H1 (cell line): Measurements from ENCODE around the gene CYREN. TPM values are rescaled to one million over a fixed set of nuclear protein-coding genes. Genes with fewer than 3 reads are reported as not detected.

Source experiments
- CTCF ChIA-PET: fragments of 300-600 bp; sonication (Branson Sonifier 250); formaldehyde crosslinking; loops from one replicate; lab custom pipeline; 2021; ENCODE audit not compliant: partially characterized antibody; lab: Charles Lee
- POLR2A ChIA-PET: fragments of 300-600 bp; sonication (Branson Sonifier 250); formaldehyde crosslinking; loops from one replicate; lab custom pipeline; 2021; ENCODE audit warnings: inconsistent platforms; ENCODE audit not compliant: partially characterized antibody; lab: Charles Lee
- DNase-seq, 2 experiments: peaks; one replicate each; pipeline versions ENCODE4 v3.0.0 to v3.0.0-alpha.2; 2010 to 2022; ENCODE audit warnings: low spot score in 2 of 2, low read depth in 1 of 2, mixed read lengths in 1 of 2
- FAIRE-seq: peaks from 2 replicates; lab custom pipeline; 2011; peaks lifted over from hg19 to GRCh38; lab: Jason Lieb, UNC
- H2AFZ ChIP-seq: 2 replicates; pipeline ENCODE4 v1.8.1; 2012; ENCODE audit warnings: low read length, inconsistent platforms
- H2AK5ac ChIP-seq: 2 replicates; pipeline ENCODE4 v1.6.1; 2013; ENCODE audit warnings: low read depth, low read length
- H2BK120ac ChIP-seq: replicated peaks from 2 replicates; pipeline ENCODE3; 2013; ENCODE audit warnings: low read depth, low read length, inconsistent platforms
- H2BK12ac ChIP-seq: 2 replicates; pipeline ENCODE4 v1.6.1; 2013; ENCODE audit warnings: low read depth, low read length
- H2BK15ac ChIP-seq: 2 replicates; pipeline ENCODE4 v1.6.1; 2013; ENCODE audit warnings: low read length
- H2BK20ac ChIP-seq: 2 replicates; pipeline ENCODE4 v1.6.1; 2013; ENCODE audit warnings: low read length
- H2BK5ac ChIP-seq: 2 replicates; pipeline ENCODE4 v1.6.1; 2013; ENCODE audit warnings: low read depth, low read length
- H3K14ac ChIP-seq: 2 replicates; pipeline ENCODE4 v1.6.1; 2013; ENCODE audit warnings: inconsistent platforms; ENCODE audit not compliant: insufficient read length
- H3K18ac ChIP-seq: 2 replicates; pipeline ENCODE4 v1.6.1; 2013; ENCODE audit warnings: low read length; ENCODE audit errors: extremely low read depth
- H3K23ac ChIP-seq: 2 replicates; pipeline ENCODE4 v1.6.1; 2013; ENCODE audit warnings: inconsistent platforms; ENCODE audit not compliant: insufficient read length
- H3K23me2 ChIP-seq: 2 replicates; pipeline ENCODE4 v1.6.1; 2013; ENCODE audit warnings: low read depth, low read length
- H3K27ac ChIP-seq: 2 replicates; pipeline ENCODE4 v1.6.1; 2011; ENCODE audit warnings: low read depth, low read length, inconsistent platforms
- H3K27me3 ChIP-seq, 4 experiments: replicated peaks in 1 of 4; 1 replicate in 1 of 4; 2 replicates in 3 of 4; pipeline versions ENCODE4 v1.6.1 to v1.8.1; 2011 to 2013; ENCODE audit warnings: low read length in 3 of 4, mild to moderate bottlenecking in 3 of 4, inconsistent platforms in 2 of 4, mixed read lengths in 2 of 4, moderate library complexity in 1 of 4; ENCODE audit not compliant: control insufficient read depth in 3 of 4, insufficient read depth in 3 of 4; ENCODE audit errors: extremely low read depth in 1 of 4
- H3K36me3 ChIP-seq, 4 experiments: 2 replicates each; pipeline versions ENCODE4 v1.6.1 to v1.8.1; 2011 to 2013; ENCODE audit warnings: mild to moderate bottlenecking in 4 of 4, low read length in 3 of 4, moderate library complexity in 2 of 4, control low read depth in 1 of 4, inconsistent platforms in 1 of 4; ENCODE audit not compliant: insufficient read depth in 4 of 4, control insufficient read depth in 2 of 4
- H3K4ac ChIP-seq: replicated peaks from 2 replicates; pipeline ENCODE3; 2013; ENCODE audit warnings: low read length, low read depth, mixed read lengths, inconsistent platforms; ENCODE audit not compliant: insufficient read length
- H3K4me1 ChIP-seq, 4 experiments: replicated peaks in 1 of 4; 1 replicate in 1 of 4; 2 replicates in 3 of 4; pipeline versions ENCODE4 v1.6.1 to v1.8.1; 2011 to 2013; ENCODE audit warnings: low read length in 3 of 4, inconsistent platforms in 2 of 4, mixed read lengths in 1 of 4; ENCODE audit not compliant: insufficient read depth in 4 of 4, control insufficient read depth in 3 of 4
- H3K4me2 ChIP-seq, 2 experiments: 2 replicates each; pipeline versions ENCODE4 v1.6.1 to v1.8.1; 2011 to 2013; ENCODE audit warnings: low read depth in 2 of 2, low read length in 2 of 2, control low read depth in 1 of 2, inconsistent platforms in 1 of 2, mild to moderate bottlenecking in 1 of 2; ENCODE audit not compliant: insufficient read depth in 1 of 2
- H3K4me3 ChIP-seq, 4 experiments: fragments of 200-600, 300-600 bp in 1 of 4; sonication (generic), shearing (Covaris generic), sonication (Bioruptor Twin) in 1 of 4; 2 replicates each; pipeline versions ENCODE4 v1.5.1 to v1.8.1; 2011 to 2016; ENCODE audit warnings: low read length in 4 of 4, low read depth in 3 of 4, control low read depth in 2 of 4, inconsistent platforms in 2 of 4, mild to moderate bottlenecking in 2 of 4, mixed read lengths in 1 of 4, moderate library complexity in 1 of 4; ENCODE audit not compliant: insufficient read depth in 2 of 4; ENCODE audit errors: extremely low read depth in 1 of 4
- H3K56ac ChIP-seq: replicated peaks from 2 replicates; pipeline ENCODE3; 2013; ENCODE audit warnings: low read depth, mild to moderate bottlenecking, mixed read lengths, low read length, inconsistent platforms; ENCODE audit not compliant: insufficient read length
- H3K79me1 ChIP-seq: 2 replicates; pipeline ENCODE4 v1.6.1; 2013; ENCODE audit warnings: low read depth, low read length, control low read depth
- H3K79me2 ChIP-seq, 2 experiments: 2 replicates each; pipeline versions ENCODE4 v1.6.1 to v1.8.1; 2012 to 2013; ENCODE audit warnings: low read length in 2 of 2, mild to moderate bottlenecking in 2 of 2, inconsistent platforms in 1 of 2; ENCODE audit not compliant: insufficient read depth in 2 of 2, control insufficient read depth in 1 of 2
- H3K9ac ChIP-seq, 4 experiments: replicated peaks in 1 of 4; 1 replicate in 1 of 4; 2 replicates in 3 of 4; pipeline versions ENCODE4 v1.6.1 to v1.8.1; 2011 to 2013; ENCODE audit warnings: low read depth in 3 of 4, low read length in 3 of 4, control low read depth in 2 of 4, mild to moderate bottlenecking in 2 of 4, moderate library complexity in 2 of 4, inconsistent platforms in 1 of 4; ENCODE audit errors: extremely low read depth in 1 of 4
- H3K9me3 ChIP-seq, 2 experiments: 2 replicates each; pipeline versions ENCODE4 v1.6.1 to v1.8.1; 2012 to 2013; ENCODE audit warnings: mild to moderate bottlenecking in 2 of 2, moderate library complexity in 2 of 2, control low read depth in 1 of 2, inconsistent platforms in 1 of 2, low read depth in 1 of 2, low read length in 1 of 2, mixed read lengths in 1 of 2; ENCODE audit not compliant: insufficient read depth in 2 of 2
- H4K20me1 ChIP-seq, 2 experiments: replicated peaks in 1 of 2; 2 replicates each; pipeline versions ENCODE3 to v1.8.1; 2011 to 2013; ENCODE audit warnings: inconsistent platforms in 2 of 2, low read length in 2 of 2, mild to moderate bottlenecking in 1 of 2; ENCODE audit not compliant: insufficient read depth in 2 of 2, control insufficient read depth in 1 of 2
- H4K5ac ChIP-seq: 2 replicates; pipeline ENCODE4 v1.6.1; 2013; ENCODE audit warnings: low read length, low read depth, mixed read lengths, inconsistent platforms; ENCODE audit not compliant: insufficient read length
- H4K8ac ChIP-seq: 2 replicates; pipeline ENCODE4 v1.8.0; 2013; ENCODE audit warnings: mild to moderate bottlenecking, moderate library complexity, low read length, inconsistent platforms; ENCODE audit not compliant: insufficient read depth; ENCODE audit errors: extremely low read depth
- H4K91ac ChIP-seq: replicated peaks from 2 replicates; pipeline ENCODE3; 2013; ENCODE audit warnings: low read length, mixed read lengths, inconsistent platforms; ENCODE audit not compliant: insufficient read length
- BCL11A ChIP-seq, 2 experiments: IDR thresholded peaks; one replicate each; pipeline ENCODE4 v1.6.1; 2011; ENCODE audit warnings: low read depth in 2 of 2, low read length in 2 of 2, mild to moderate bottlenecking in 2 of 2
- CBX5 ChIP-seq: fragments of 300-800, 300-1000 bp; sonication (generic); IDR thresholded peaks from 2 replicates; pipeline ENCODE4 v1.7.1; 2016; ENCODE audit warnings: antibody characterized with exemption, low read length, low read depth
- CTCF ChIP-seq, 3 experiments: IDR thresholded peaks; 1 replicate in 2 of 3; 2 replicates in 1 of 3; pipeline versions ENCODE4 v1.5.1 to v1.6.1; 2011; ENCODE audit warnings: low read length in 3 of 3, mild to moderate bottlenecking in 3 of 3, inconsistent platforms in 2 of 3, low read depth in 1 of 3, moderate library complexity in 1 of 3; ENCODE audit not compliant: insufficient read depth in 1 of 3; ENCODE audit errors: control extremely low read depth in 1 of 3
- E2F6 ChIP-seq: IDR thresholded peaks from 2 replicates; pipeline ENCODE4 v1.6.1; 2012; ENCODE audit warnings: inconsistent platforms
- HDAC2 ChIP-seq, 2 experiments: fragments of 300-600 bp in 1 of 2; sonication (generic) in 1 of 2; IDR thresholded peaks; 2 replicates each; pipeline ENCODE4 v1.6.1; 2011 to 2012; ENCODE audit warnings: low read depth in 2 of 2, low read length in 2 of 2, mild to moderate bottlenecking in 2 of 2, moderate library complexity in 2 of 2, borderline replicate concordance in 1 of 2, inconsistent platforms in 1 of 2
- NRF1 ChIP-seq: IDR thresholded peaks from 2 replicates; pipeline ENCODE4 v1.6.1; 2011; ENCODE audit warnings: mild to moderate bottlenecking, low read depth, low read length, improper control_type of control experiment
- POU5F1 ChIP-seq: IDR thresholded peaks from 2 replicates; pipeline ENCODE4 v1.6.1; 2011; ENCODE audit warnings: low read depth, mild to moderate bottlenecking, low read length, moderate library complexity
- RXRA ChIP-seq: IDR thresholded peaks from 2 replicates; pipeline ENCODE4 v1.6.1; 2011; ENCODE audit warnings: low read depth, mild to moderate bottlenecking, low read length, moderate library complexity; ENCODE audit not compliant: insufficient read depth
- TAF7 ChIP-seq: optimal IDR thresholded peaks from 2 replicates; pipeline ENCODE3; 2011; ENCODE audit warnings: low read depth, mild to moderate bottlenecking, inconsistent platforms, low read length, moderate library complexity, borderline replicate concordance
- WGBS, 2 experiments: shearing (Covaris generic) in 1 of 2; methylation state at CpG; one replicate each; pipeline versions ENCODE4 v1.1.6 to v1.1.7; 2013 to 2015; ENCODE audit warnings: low lambda C conversion rate in 2 of 2, mixed read lengths in 2 of 2, inconsistent platforms in 1 of 2, low coverage in 1 of 2, missing lambda C conversion rate in 1 of 2; ENCODE audit not compliant: insufficient replicate concordance in 2 of 2, insufficient coverage in 1 of 2, insufficient read length in 1 of 2; ENCODE audit errors: extremely low coverage in 1 of 2, missing lambda C conversion rate in 1 of 2; 5-methylcytosine and 5-hydroxymethylcytosine counted together
- polyA plus RNA-seq, 7 experiments: library from polyadenylated mRNA; depleted of rRNA in 3 of 7; stranded (reverse) in 5 of 7; unstranded in 2 of 7; fragments of >200 nt in 5 of 7; fragments of 200-250 nt in 2 of 7; gene quantifications; 1 replicate in 5 of 7; 2 replicates in 1 of 7; 4 replicates in 1 of 7; pipeline versions ENCODE4 v1.2.1 to v1.2.3, GENCODE V29; 2011 to 2013; ENCODE audit warnings: missing spikeins in 2 of 7, mixed read lengths in 2 of 7
- total RNA-seq: library from RNA; stranded (reverse); fragmentation: NEBNext Ultra II Directional; extraction: Animal tissue kit (Norgen Biotek cat#: 25700); gene quantifications from 2 replicates; pipeline ENCODE4 v1.2.1, GENCODE V29; 2021

CYREN gene
- total and polyA plus RNA-seq, 2 of the 8 experiments (the other 6 are each of a cell fraction or from before 2014, with no cell fraction given): 25.1 to 46.2 TPM

- no peak overlapping the region for H3K4me3 ChIP-seq
- no peak overlapping the region; the same call in 1 of the 2 replicates for H4K8ac ChIP-seq
- H4K5ac ChIP-seq: no peak overlapping the region
- H3K4ac ChIP-seq: no peak overlapping the region
- H3K9ac ChIP-seq: no peak overlapping the region
- H3K23ac ChIP-seq: no peak overlapping the region
- no peak overlapping the region for H2BK5ac ChIP-seq
- FAIRE-seq (no peak), DNase-seq (no peak)
- no peaks in the 10 kb centered on the region; the same call in 1 of the 2 replicates for H3K23me2 ChIP-seq
- H3K79me1 ChIP-seq: no peaks in the 10 kb centered on the region; the same call in 1 of the 2 replicates
- H3K4me1 ChIP-seq: peaks cover 1 to 16% (median 3%) of the 10 kb centered on the region in 4 experiments; a peak in 4 of 7 replicates
- no peaks in the 10 kb centered on the region for H3K27me3 ChIP-seq
- no peak overlapping the region for H3K14ac ChIP-seq
- no peak overlapping the region for H3K56ac ChIP-seq
- H3K27ac ChIP-seq: no peak overlapping the region
- WGBS, 2 experiments: 81% methylated on average over 12 of the region's 12 CpGs; no CpG with 5 or more reads in 1 of the 2 experiments
- no peak overlapping the region for H3K18ac ChIP-seq
- peaks cover 0 to 4% of the 10 kb centered on the region in 2 experiments for H4K20me1 ChIP-seq
- no peak overlapping the region for H2AK5ac ChIP-seq
- H3K9me3 ChIP-seq: peaks cover 0 to 2% of the 10 kb centered on the region in 2 experiments; a peak in 2 of 4 replicates
- no peak overlapping the region for H3K4me2 ChIP-seq
- H3K36me3 ChIP-seq: peaks cover 16 to 49% (median 39%) of the 10 kb centered on the region in 4 experiments
- H2BK15ac ChIP-seq: no peak overlapping the region
- H3K79me2 ChIP-seq: peaks cover 0 to 20% of the 10 kb centered on the region in 2 experiments; a peak in 2 of 4 replicates
- H4K91ac ChIP-seq: no peak overlapping the region
- no peak overlapping the region for H2BK120ac ChIP-seq
- H2BK12ac ChIP-seq: no peak overlapping the region
- no peak overlapping the region for H2AFZ ChIP-seq
- CTCF ChIA-PET: interaction anchor here (0.7 to 2.4 kb wide), 4 partner anchors 10 to 477 kb away, joined by 3 to 12 read pairs (median 4); no protein-coding TSS in a partner anchor
- no peak overlapping the region for H2BK20ac ChIP-seq
- POLR2A ChIA-PET: interaction anchor here (4.7 kb wide), 1 partner anchor 9 kb away, joined by 32 read pairs; no protein-coding TSS in a partner anchor
- no peak for TF ChIP-seq POU5F1
- no peak for TF ChIP-seq RXRA
- no peak for TF ChIP-seq HDAC2 (IDR thresholded peaks at IDR 0.05; ENCODE audit: borderline replicate concordance in 1 of 2, low read depth in 2 of 2, low read length in 2 of 2)
- no peak for TF ChIP-seq TAF7
- TF ChIP-seq CTCF (IDR thresholded peaks at IDR 0.05; ENCODE audit: control extremely low read depth in 1 of 3, insufficient read depth in 1 of 3, low read depth in 1 of 3, low read length in 3 of 3): no peak
- TF ChIP-seq CBX5: no peak
- TF ChIP-seq NRF1: no peak
- no peak for TF ChIP-seq BCL11A (IDR thresholded peaks at IDR 0.05; ENCODE audit: low read depth in 2 of 2, low read length in 2 of 2)
- no peak for TF ChIP-seq E2F6
These were observed 3.1 kb downstream of the CYREN start for GRCh38 chr7:135167365-135167917.
